GM23338 (cell line): Measurements from ENCODE around the gene DCUN1D2.

Experiments used
- CREB1 ChIP-seq: fragments of 250-450 bp; sonication (Bioruptor Pico); IDR thresholded peaks from 2 replicates; pipeline ENCODE4 v1.5.0; 2020; ENCODE audit warnings: low read depth, mild to moderate bottlenecking, moderate library complexity
- EZH2 ChIP-seq: fragments of 200-600 bp; sonication (generic); IDR thresholded peaks from one replicate; pipeline ENCODE4 v1.8.0; 2017; ENCODE audit warnings: antibody characterized with exemption, mild to moderate bottlenecking, low read depth; ENCODE audit not compliant: unreplicated experiment
- EZH2phosphoT487 ChIP-seq: fragments of 200-600 bp; sonication (generic); IDR thresholded peaks from one replicate; pipeline ENCODE4 v1.8.1; 2018; ENCODE audit warnings: antibody characterized with exemption; ENCODE audit not compliant: unreplicated experiment
- POLR2AphosphoS5 ChIP-seq: IDR thresholded peaks from 2 replicates; pipeline ENCODE4 v1.6.1; 2016; ENCODE audit warnings: antibody characterized with exemption, low read depth
- STAT1 ChIP-seq: IDR thresholded peaks from one replicate; pipeline ENCODE4 v1.6.1; 2016; ENCODE audit warnings: antibody characterized with exemption; ENCODE audit not compliant: unreplicated experiment
- ZNF331 ChIP-seq: fragments of 250-450 bp; sonication (Bioruptor Pico); IDR thresholded peaks from 2 replicates; pipeline ENCODE4 v1.5.0; 2020; ENCODE audit warnings: low read depth, mild to moderate bottlenecking, moderate library complexity
- TF ChIP-seq, protein P1 (sequence below), 2 experiments: fragments of 200-600 bp in 1 of 2; sonication (generic) in 1 of 2; conservative IDR thresholded peaks; 2 replicates each; pipeline versions ENCODE4 v1.5.1 to v1.6.1; 2016 to 2017; ENCODE audit warnings: antibody characterized with exemption in 2 of 2, low read depth in 2 of 2, mild to moderate bottlenecking in 2 of 2, moderate library complexity in 1 of 2
- TF ChIP-seq, protein P2 (sequence below): IDR thresholded peaks from one replicate; pipeline ENCODE4 v1.6.1; 2018; ENCODE audit warnings: antibody characterized with exemption; ENCODE audit not compliant: unreplicated experiment
- TF ChIP-seq, protein P3 (sequence below): IDR thresholded peaks from 2 replicates; pipeline ENCODE4 v1.6.1; 2016; ENCODE audit warnings: antibody characterized with exemption

DNA sequence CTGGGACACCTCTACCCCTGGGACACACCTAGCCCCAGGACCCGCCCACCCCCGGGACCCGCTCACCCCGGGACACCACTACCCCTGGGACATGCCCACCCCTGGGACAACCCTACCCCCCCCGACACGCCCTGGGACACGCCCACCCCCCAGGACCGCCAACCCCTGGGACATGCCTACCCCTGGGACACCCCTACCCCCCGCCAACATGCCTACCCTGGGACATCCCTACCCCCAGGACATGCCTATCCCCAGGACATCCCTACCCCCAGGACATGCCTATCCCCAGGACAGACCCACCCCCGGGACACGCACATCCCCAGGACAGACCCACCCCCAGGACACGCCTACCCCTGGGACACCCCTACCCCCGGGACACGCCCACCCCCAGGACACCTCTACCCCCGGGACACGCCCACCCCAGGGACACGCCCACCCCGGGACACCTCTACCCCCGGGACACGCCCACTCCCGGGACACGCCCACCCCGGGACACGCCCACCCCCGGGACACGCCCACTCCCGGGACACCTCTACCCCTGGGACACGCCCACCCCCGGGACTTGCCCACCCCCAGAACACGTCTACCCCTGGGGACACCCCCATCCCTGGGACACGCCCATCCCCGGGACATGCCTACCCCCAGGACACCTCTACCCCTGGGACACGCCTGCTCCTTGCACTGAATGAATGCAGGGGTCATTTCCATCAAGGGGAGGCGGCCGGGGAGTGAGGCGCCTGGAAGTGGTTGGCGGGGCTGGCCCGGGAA lies 69.5 kb downstream of the DCUN1D2 start:
- TF ChIP-seq, protein P1, sequence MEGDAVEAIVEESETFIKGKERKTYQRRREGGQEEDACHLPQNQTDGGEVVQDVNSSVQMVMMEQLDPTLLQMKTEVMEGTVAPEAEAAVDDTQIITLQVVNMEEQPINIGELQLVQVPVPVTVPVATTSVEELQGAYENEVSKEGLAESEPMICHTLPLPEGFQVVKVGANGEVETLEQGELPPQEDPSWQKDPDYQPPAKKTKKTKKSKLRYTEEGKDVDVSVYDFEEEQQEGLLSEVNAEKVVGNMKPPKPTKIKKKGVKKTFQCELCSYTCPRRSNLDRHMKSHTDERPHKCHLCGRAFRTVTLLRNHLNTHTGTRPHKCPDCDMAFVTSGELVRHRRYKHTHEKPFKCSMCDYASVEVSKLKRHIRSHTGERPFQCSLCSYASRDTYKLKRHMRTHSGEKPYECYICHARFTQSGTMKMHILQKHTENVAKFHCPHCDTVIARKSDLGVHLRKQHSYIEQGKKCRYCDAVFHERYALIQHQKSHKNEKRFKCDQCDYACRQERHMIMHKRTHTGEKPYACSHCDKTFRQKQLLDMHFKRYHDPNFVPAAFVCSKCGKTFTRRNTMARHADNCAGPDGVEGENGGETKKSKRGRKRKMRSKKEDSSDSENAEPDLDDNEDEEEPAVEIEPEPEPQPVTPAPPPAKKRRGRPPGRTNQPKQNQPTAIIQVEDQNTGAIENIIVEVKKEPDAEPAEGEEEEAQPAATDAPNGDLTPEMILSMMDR (conservative IDR thresholded peaks at IDR 0.05; ENCODE audit: low read depth in 2 of 2): no peak
- no peak for TF ChIP-seq POLR2AphosphoS5
- TF ChIP-seq EZH2: no peak
- TF ChIP-seq, protein P2, sequence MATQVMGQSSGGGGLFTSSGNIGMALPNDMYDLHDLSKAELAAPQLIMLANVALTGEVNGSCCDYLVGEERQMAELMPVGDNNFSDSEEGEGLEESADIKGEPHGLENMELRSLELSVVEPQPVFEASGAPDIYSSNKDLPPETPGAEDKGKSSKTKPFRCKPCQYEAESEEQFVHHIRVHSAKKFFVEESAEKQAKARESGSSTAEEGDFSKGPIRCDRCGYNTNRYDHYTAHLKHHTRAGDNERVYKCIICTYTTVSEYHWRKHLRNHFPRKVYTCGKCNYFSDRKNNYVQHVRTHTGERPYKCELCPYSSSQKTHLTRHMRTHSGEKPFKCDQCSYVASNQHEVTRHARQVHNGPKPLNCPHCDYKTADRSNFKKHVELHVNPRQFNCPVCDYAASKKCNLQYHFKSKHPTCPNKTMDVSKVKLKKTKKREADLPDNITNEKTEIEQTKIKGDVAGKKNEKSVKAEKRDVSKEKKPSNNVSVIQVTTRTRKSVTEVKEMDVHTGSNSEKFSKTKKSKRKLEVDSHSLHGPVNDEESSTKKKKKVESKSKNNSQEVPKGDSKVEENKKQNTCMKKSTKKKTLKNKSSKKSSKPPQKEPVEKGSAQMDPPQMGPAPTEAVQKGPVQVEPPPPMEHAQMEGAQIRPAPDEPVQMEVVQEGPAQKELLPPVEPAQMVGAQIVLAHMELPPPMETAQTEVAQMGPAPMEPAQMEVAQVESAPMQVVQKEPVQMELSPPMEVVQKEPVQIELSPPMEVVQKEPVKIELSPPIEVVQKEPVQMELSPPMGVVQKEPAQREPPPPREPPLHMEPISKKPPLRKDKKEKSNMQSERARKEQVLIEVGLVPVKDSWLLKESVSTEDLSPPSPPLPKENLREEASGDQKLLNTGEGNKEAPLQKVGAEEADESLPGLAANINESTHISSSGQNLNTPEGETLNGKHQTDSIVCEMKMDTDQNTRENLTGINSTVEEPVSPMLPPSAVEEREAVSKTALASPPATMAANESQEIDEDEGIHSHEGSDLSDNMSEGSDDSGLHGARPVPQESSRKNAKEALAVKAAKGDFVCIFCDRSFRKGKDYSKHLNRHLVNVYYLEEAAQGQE: no peak
- TF ChIP-seq, protein P3, sequence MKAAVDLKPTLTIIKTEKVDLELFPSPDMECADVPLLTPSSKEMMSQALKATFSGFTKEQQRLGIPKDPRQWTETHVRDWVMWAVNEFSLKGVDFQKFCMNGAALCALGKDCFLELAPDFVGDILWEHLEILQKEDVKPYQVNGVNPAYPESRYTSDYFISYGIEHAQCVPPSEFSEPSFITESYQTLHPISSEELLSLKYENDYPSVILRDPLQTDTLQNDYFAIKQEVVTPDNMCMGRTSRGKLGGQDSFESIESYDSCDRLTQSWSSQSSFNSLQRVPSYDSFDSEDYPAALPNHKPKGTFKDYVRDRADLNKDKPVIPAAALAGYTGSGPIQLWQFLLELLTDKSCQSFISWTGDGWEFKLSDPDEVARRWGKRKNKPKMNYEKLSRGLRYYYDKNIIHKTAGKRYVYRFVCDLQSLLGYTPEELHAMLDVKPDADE: no peak
- TF ChIP-seq CREB1: no peak
- TF ChIP-seq EZH2phosphoT487: no peak
- no peak for TF ChIP-seq STAT1
- TF ChIP-seq ZNF331 (CRISPR knock-in tag): no peak
